HepG2 (cell line): ENCODE results near the gene SCAF8. TPM values are rescaled to one million over a fixed set of nuclear protein-coding genes. Genes with fewer than 3 reads are reported as not detected.

ENCODE experiments used
- ATAC-seq: fragments of 200-7000 bp; cut with Tn5 transposase; 3 replicates; pipeline ENCODE4 v1.9.1; 2020; ENCODE audit warnings: mild to moderate bottlenecking, moderate library complexity
- BruUV-seq: library from RNA; stranded (reverse); fragments of 400-500 nt; replicated peaks from 2 replicates; lab custom pipeline; 2021; lab: Mats Ljungman, UMichigan
- CTCF ChIA-PET: fragments of 300-600 bp; formaldehyde crosslinking; extraction: SDS; loops from one replicate; lab custom pipeline; 2021; ENCODE audit warnings: low total read pairs, inconsistent platforms, low intra/inter-chr PET ratio; lab: Yijun Ruan, JAX
- POLR2A ChIA-PET: fragments of 350-600 bp; sonication (Branson Sonifier 250); formaldehyde crosslinking; loops from one replicate; lab custom pipeline; 2020; ENCODE audit warnings: antibody characterized with exemption, inconsistent platforms; lab: Yijun Ruan, JAX
- DNase-seq: peaks from one replicate; pipeline ENCODE4 v3.0.0-alpha.2; 2015; ENCODE audit warnings: low spot score
- FAIRE-seq: peaks from 3 replicates; lab custom pipeline; 2011; peaks lifted over from hg19 to GRCh38; lab: Jason Lieb, UNC
- H2AFZ ChIP-seq: one replicate; pipeline ENCODE4 v1.6.1; 2011; ENCODE audit warnings: low read length, inconsistent platforms
- H3K27ac ChIP-seq: fragments of 300-600 bp; 3 replicates; pipeline ENCODE4 v1.8.0; 2011; ENCODE audit warnings: mixed run types, mild to moderate bottlenecking, mixed read lengths, low read length, inconsistent platforms; ENCODE audit not compliant: insufficient read depth; ENCODE audit errors: extremely low read length
- H3K27me3 ChIP-seq, 2 experiments: fragments of 200-600 bp in 1 of 2; 2 replicates in 1 of 2; 3 replicates in 1 of 2; pipeline versions ENCODE4 v1.6.0 to v1.8.0; 2011; ENCODE audit warnings: low read length in 2 of 2, mild to moderate bottlenecking in 2 of 2, moderate library complexity in 2 of 2, inconsistent platforms in 1 of 2; ENCODE audit not compliant: insufficient read depth in 2 of 2, control insufficient read depth in 1 of 2
- H3K36me3 ChIP-seq, 2 experiments: fragments of 200-600 bp in 1 of 2; replicated peaks in 1 of 2; 2 replicates in 1 of 2; 3 replicates in 1 of 2; pipeline versions ENCODE4 v1.5.1 to v1.8.0; 2011; ENCODE audit warnings: low read length in 2 of 2, inconsistent platforms in 1 of 2; ENCODE audit not compliant: insufficient read depth in 2 of 2, control insufficient read depth in 1 of 2
- H3K4me1 ChIP-seq: 2 replicates; pipeline ENCODE4 v1.5.1; 2012; ENCODE audit warnings: low read length, inconsistent platforms; ENCODE audit not compliant: insufficient read depth
- H3K4me2 ChIP-seq: 2 replicates; pipeline ENCODE4 v1.6.0; 2011; ENCODE audit warnings: low read depth, low read length, inconsistent platforms
- H3K4me3 ChIP-seq, 3 experiments: fragments of 200-600 bp in 1 of 3; sonication (generic), shearing (Covaris generic) in 1 of 3; replicated peaks in 1 of 3; 2 replicates each; pipeline ENCODE4 v1.5.1; 2011 to 2016; ENCODE audit warnings: low read length in 3 of 3, inconsistent platforms in 2 of 3, low read depth in 2 of 3, mild to moderate bottlenecking in 2 of 3, control low read depth in 1 of 3, mixed read lengths in 1 of 3; ENCODE audit not compliant: insufficient read depth in 1 of 3
- H3K79me2 ChIP-seq: one replicate; pipeline ENCODE4 v1.6.1; 2011; ENCODE audit warnings: low read length, inconsistent platforms; ENCODE audit not compliant: insufficient read depth
- H3K9ac ChIP-seq: 2 replicates; pipeline ENCODE4 v1.6.0; 2011; ENCODE audit warnings: mild to moderate bottlenecking, low read depth, low read length, inconsistent platforms; ENCODE audit not compliant: insufficient read depth
- H3K9me3 ChIP-seq: 2 replicates; pipeline ENCODE4 v1.5.1; 2012; ENCODE audit warnings: mild to moderate bottlenecking, low read length
- H4K20me1 ChIP-seq: 2 replicates; pipeline ENCODE4 v1.6.0; 2011; ENCODE audit warnings: inconsistent platforms, mild to moderate bottlenecking, low read length, moderate library complexity; ENCODE audit not compliant: insufficient read depth
- AKAP8 ChIP-seq: sonication (generic); formaldehyde crosslinking; IDR thresholded peaks from 2 replicates; pipeline ENCODE4 v1.5.1; 2020; ENCODE audit warnings: mild to moderate bottlenecking, missing genetic modification reagents
- DR1 ChIP-seq: sonication (generic); formaldehyde crosslinking; IDR thresholded peaks from 2 replicates; pipeline ENCODE4 v1.8.0; 2021; ENCODE audit warnings: mild to moderate bottlenecking, missing genetic modification reagents, inconsistent platforms
- HMG20A ChIP-seq: IDR thresholded peaks from 2 replicates; pipeline ENCODE4 v1.6.1; 2016; ENCODE audit warnings: borderline replicate concordance
- MAFG ChIP-seq: sonication (generic); formaldehyde crosslinking; IDR thresholded peaks from 2 replicates; pipeline ENCODE4 v1.5.1; 2020; ENCODE audit warnings: mild to moderate bottlenecking, missing genetic modification reagents
- MYNN ChIP-seq: sonication (generic); formaldehyde crosslinking; IDR thresholded peaks from 2 replicates; pipeline ENCODE4 v1.4.0; 2020; ENCODE audit warnings: mild to moderate bottlenecking, low read depth, missing genetic modification reagents
- NFE2L2 ChIP-seq: fragments of 150-350 bp; IDR thresholded peaks from 2 replicates; pipeline ENCODE4 v1.6.1; 2014; ENCODE audit warnings: low read length
- NFKB2 ChIP-seq: sonication (generic); formaldehyde crosslinking; IDR thresholded peaks from 2 replicates; pipeline ENCODE4 v1.4.0; 2020; ENCODE audit warnings: missing genetic modification reagents, borderline replicate concordance
- NKX3-1 ChIP-seq: sonication (generic); formaldehyde crosslinking; IDR thresholded peaks from 2 replicates; pipeline ENCODE4 v1.5.0; 2020; ENCODE audit warnings: missing genetic modification reagents
- RBFOX2 ChIP-seq: fragments of 200-400 bp; formaldehyde crosslinking; IDR thresholded peaks from 2 replicates; pipeline ENCODE4 v1.6.1; 2017; ENCODE audit warnings: low read depth, mild to moderate bottlenecking, low read length
- REXO4 ChIP-seq: sonication (generic); formaldehyde crosslinking; IDR thresholded peaks from 2 replicates; pipeline ENCODE4 v1.8.0; 2022; ENCODE audit warnings: missing genetic modification reagents, mild to moderate bottlenecking, borderline replicate concordance
- TBP ChIP-seq: sonication (generic); formaldehyde crosslinking; IDR thresholded peaks from 2 replicates; pipeline ENCODE4 v1.5.0; 2020; ENCODE audit warnings: missing genetic modification reagents
- ZNF207 ChIP-seq: fragments of 450-650 bp; IDR thresholded peaks from 2 replicates; pipeline ENCODE4 v1.6.1; 2016; ENCODE audit warnings: antibody characterized with exemption, borderline replicate concordance
- ZNF234 ChIP-seq: sonication (generic); formaldehyde crosslinking; conservative IDR thresholded peaks from 2 replicates; pipeline ENCODE4 v1.5.1; 2020; ENCODE audit warnings: mild to moderate bottlenecking, missing genetic modification reagents
- ZNF501 ChIP-seq: sonication (generic); formaldehyde crosslinking; IDR thresholded peaks from 2 replicates; pipeline ENCODE4 v1.5.1; 2020; ENCODE audit warnings: mild to moderate bottlenecking, moderate library complexity, missing genetic modification reagents
- ZNF619 ChIP-seq: sonication (generic); formaldehyde crosslinking; IDR thresholded peaks from 2 replicates; pipeline ENCODE4 v1.4.0; 2020; ENCODE audit warnings: mild to moderate bottlenecking, missing genetic modification reagents
- WGBS: methylation state at CpG from one replicate; pipeline ENCODE4 v1.1.6; 2017; ENCODE audit warnings: low lambda C conversion rate; 5-methylcytosine and 5-hydroxymethylcytosine counted together
- in situ Hi-C: cut with HindIII; loops from 2 replicates; pipeline ENCODE4 v1.10.0; 2017; ENCODE audit warnings: low pct_unique_long_range_greater_than_20kb; ENCODE audit not compliant: extremely low pct_ligation_motif_present
- intact Hi-C: fragments of 100-400 bp; cut with micrococcal nuclease; formaldehyde crosslinking; loops from one replicate; pipeline ENCODE4 v1.10.0; 2022; ENCODE audit not compliant: unreplicated experiment
- polyA plus RNA-seq, 8 experiments: library from polyadenylated mRNA; depleted of rRNA in 3 of 8; stranded (reverse) in 7 of 8; unstranded in 1 of 8; fragments of >200 nt; fragmentation: Illumina TruSeq in 4 of 8; extraction: Trizol in 4 of 8; gene quantifications; 2 replicates each; pipeline versions ENCODE4 v1.2.1 to v1.2.3, GENCODE V29; 2011 to 2016; ENCODE audit warnings: low read depth in 4 of 8, missing spikeins in 1 of 8, mixed read lengths in 1 of 8; ENCODE audit not compliant: insufficient read depth in 1 of 8
- total RNA-seq, 5 experiments: library from RNA; depleted of rRNA; stranded (reverse); fragments of >200 nt; fragmentation: Illumina TruSeq; extraction: Trizol; gene quantifications; 2 replicates each; pipeline ENCODE4 v1.2.3, GENCODE V29; 2016; ENCODE audit warnings: low read depth in 1 of 5
- TF ChIP-seq, protein P1 (sequence below): fragments of 450-650 bp; IDR thresholded peaks from 2 replicates; pipeline ENCODE4 v1.6.1; 2017; ENCODE audit warnings: mild to moderate bottlenecking
- TF ChIP-seq, protein P2 (sequence below): sonication (generic); formaldehyde crosslinking; IDR thresholded peaks from 2 replicates; pipeline ENCODE4 v1.4.0; 2020; ENCODE audit warnings: missing genetic modification reagents, mild to moderate bottlenecking, borderline replicate concordance
- TF ChIP-seq, protein P3 (sequence below): sonication (generic); formaldehyde crosslinking; IDR thresholded peaks from 2 replicates; pipeline ENCODE4 v1.9.0; 2021; ENCODE audit warnings: missing genetic modification reagents, borderline replicate concordance

Gene SCAF8
- total and polyA plus RNA-seq, 2 of the 13 experiments (the other 11 are each of a cell fraction or from before 2014, with no cell fraction given): 15.3 to 40.8 TPM

DNA sequence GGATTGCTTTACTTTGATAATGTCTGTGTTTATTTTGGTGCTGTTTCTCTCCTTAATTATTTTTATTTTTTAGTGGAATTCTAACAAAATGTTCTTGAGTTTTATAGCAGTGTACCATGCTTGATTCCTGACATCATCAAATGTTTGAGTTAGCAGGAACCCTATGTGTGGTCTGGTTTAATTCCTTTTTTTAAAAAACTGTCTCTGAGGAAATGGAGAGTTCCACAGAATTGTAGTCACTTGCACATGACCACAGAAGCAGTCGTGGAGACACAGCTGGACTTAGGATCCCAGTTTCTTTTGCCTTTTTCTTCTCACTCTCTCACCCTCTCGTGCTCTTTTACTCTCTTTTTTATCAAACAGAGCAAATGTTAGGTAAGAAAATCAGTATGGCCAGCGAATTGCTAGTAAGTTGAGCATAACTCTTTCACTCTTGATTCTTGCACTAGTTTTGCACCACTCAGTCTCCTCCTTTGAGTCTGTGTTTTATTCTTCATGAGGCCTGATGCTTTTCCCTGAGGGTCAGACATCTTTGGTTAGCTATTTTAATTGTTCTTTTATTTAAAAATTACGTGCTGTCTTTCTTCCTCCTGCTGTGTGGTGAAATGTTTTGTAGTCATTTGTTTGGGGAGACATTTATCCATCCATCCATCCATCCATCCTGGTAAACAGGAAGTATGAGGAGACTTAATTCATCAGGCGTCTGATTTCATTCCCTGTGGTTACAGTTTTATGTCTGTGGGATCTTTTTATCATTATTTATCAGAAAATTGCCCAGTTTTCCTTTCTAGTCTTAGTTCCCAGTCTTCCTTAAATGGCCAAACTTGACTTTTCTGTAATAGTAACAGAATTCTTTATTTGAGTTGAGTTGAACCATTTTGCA, 83.0 kb downstream of the SCAF8 start:
- no peak for TF ChIP-seq AKAP8 (CRISPR knock-in tag)
- TF ChIP-seq ZNF501: no peak
- TF ChIP-seq, protein P1, sequence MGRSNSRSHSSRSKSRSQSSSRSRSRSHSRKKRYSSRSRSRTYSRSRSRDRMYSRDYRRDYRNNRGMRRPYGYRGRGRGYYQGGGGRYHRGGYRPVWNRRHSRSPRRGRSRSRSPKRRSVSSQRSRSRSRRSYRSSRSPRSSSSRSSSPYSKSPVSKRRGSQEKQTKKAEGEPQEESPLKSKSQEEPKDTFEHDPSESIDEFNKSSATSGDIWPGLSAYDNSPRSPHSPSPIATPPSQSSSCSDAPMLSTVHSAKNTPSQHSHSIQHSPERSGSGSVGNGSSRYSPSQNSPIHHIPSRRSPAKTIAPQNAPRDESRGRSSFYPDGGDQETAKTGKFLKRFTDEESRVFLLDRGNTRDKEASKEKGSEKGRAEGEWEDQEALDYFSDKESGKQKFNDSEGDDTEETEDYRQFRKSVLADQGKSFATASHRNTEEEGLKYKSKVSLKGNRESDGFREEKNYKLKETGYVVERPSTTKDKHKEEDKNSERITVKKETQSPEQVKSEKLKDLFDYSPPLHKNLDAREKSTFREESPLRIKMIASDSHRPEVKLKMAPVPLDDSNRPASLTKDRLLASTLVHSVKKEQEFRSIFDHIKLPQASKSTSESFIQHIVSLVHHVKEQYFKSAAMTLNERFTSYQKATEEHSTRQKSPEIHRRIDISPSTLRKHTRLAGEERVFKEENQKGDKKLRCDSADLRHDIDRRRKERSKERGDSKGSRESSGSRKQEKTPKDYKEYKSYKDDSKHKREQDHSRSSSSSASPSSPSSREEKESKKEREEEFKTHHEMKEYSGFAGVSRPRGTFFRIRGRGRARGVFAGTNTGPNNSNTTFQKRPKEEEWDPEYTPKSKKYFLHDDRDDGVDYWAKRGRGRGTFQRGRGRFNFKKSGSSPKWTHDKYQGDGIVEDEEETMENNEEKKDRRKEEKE: no peak
- TF ChIP-seq, protein P2, sequence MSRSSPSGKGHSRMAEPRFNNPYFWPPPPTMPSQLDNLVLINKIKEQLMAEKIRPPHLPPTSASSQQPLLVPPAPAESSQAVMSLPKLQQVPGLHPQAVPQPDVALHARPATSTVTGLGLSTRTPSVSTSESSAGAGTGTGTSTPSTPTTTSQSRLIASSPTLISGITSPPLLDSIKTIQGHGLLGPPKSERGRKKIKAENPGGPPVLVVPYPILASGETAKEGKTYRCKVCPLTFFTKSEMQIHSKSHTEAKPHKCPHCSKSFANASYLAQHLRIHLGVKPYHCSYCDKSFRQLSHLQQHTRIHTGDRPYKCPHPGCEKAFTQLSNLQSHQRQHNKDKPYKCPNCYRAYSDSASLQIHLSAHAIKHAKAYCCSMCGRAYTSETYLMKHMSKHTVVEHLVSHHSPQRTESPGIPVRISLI (CRISPR knock-in tag): no peak
- no peak for TF ChIP-seq HMG20A (CRISPR knock-in tag)
- no peak for TF ChIP-seq ZNF234 (CRISPR knock-in tag)
- TF ChIP-seq DR1 (CRISPR knock-in tag): no peak
- no peak for TF ChIP-seq ZNF207
- TF ChIP-seq REXO4 (CRISPR knock-in tag): no peak
- TF ChIP-seq RBFOX2: no peak
- no peak for TF ChIP-seq TBP (CRISPR knock-in tag)
- TF ChIP-seq MAFG (CRISPR knock-in tag): no peak
- no peak for TF ChIP-seq NFKB2 (CRISPR knock-in tag)
- TF ChIP-seq, protein P3, sequence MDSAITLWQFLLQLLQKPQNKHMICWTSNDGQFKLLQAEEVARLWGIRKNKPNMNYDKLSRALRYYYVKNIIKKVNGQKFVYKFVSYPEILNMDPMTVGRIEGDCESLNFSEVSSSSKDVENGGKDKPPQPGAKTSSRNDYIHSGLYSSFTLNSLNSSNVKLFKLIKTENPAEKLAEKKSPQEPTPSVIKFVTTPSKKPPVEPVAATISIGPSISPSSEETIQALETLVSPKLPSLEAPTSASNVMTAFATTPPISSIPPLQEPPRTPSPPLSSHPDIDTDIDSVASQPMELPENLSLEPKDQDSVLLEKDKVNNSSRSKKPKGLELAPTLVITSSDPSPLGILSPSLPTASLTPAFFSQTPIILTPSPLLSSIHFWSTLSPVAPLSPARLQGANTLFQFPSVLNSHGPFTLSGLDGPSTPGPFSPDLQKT (CRISPR knock-in tag): no peak
- TF ChIP-seq MYNN: no peak
- TF ChIP-seq NFE2L2: no peak
- no peak for TF ChIP-seq ZNF619 (CRISPR knock-in tag)
- no peak for TF ChIP-seq NKX3-1 (CRISPR knock-in tag)
- no peaks in the 10 kb centered on the region for H3K4me1 ChIP-seq
- peaks cover 28 to 91% of the 10 kb centered on the region in 2 experiments for H3K36me3 ChIP-seq
- H3K4me3 ChIP-seq: no peak overlapping the region
- no peak overlapping the region for H3K4me2 ChIP-seq
- ChIA-PET POLR2A (no interaction called here), CTCF (no interaction called here)
- H3K79me2 ChIP-seq: no peaks in the 10 kb centered on the region
- H3K9me3 ChIP-seq: no peaks in the 10 kb centered on the region
- no peak overlapping the region for H3K9ac ChIP-seq
- in situ Hi-C loops (no loop called here), intact Hi-C loops (no loop called here)
- H4K20me1 ChIP-seq: no peaks in the 10 kb centered on the region; the same call in 1 of the 2 replicates
- no peak overlapping the region for H3K27ac ChIP-seq
- WGBS: 95% methylated on average over 5 of the region's 5 CpGs
- FAIRE-seq: no peak
- no peaks in the 10 kb centered on the region for H3K27me3 ChIP-seq
- H2AFZ ChIP-seq: no peak overlapping the region
- ATAC-seq: no peak
- no TSS peak for BruUV-seq
- no peak for DNase-seq
